Epithelial cell of proximal tubule (primary cell): Measurements from ENCODE around the gene COL5A1. TPM values are rescaled to one million over a fixed set of nuclear protein-coding genes. Genes with fewer than 3 reads are reported as not detected.

Experiments
- DNase-seq: peaks from one replicate; pipeline ENCODE4 v3.0.0-alpha.2; 2011; ENCODE audit warnings: low read depth
- H3K4me3 ChIP-seq: 2 replicates; pipeline ENCODE4 v1.5.1; 2011; ENCODE audit warnings: low read depth, mild to moderate bottlenecking, low read length
- total RNA-seq: library from RNA; depleted of rRNA; stranded (reverse); fragments of >200 nt; gene quantifications from 2 replicates; pipeline ENCODE4 v1.2.3, GENCODE V29; 2015
- TF ChIP-seq, protein P1 (sequence below): conservative IDR thresholded peaks from 2 replicates; pipeline ENCODE4 v1.5.1; 2012; ENCODE audit warnings: low read depth, mild to moderate bottlenecking, low read length

Gene COL5A1
- total RNA-seq, 1 donor from 2014 or later = 16.0 TPM

DNA sequence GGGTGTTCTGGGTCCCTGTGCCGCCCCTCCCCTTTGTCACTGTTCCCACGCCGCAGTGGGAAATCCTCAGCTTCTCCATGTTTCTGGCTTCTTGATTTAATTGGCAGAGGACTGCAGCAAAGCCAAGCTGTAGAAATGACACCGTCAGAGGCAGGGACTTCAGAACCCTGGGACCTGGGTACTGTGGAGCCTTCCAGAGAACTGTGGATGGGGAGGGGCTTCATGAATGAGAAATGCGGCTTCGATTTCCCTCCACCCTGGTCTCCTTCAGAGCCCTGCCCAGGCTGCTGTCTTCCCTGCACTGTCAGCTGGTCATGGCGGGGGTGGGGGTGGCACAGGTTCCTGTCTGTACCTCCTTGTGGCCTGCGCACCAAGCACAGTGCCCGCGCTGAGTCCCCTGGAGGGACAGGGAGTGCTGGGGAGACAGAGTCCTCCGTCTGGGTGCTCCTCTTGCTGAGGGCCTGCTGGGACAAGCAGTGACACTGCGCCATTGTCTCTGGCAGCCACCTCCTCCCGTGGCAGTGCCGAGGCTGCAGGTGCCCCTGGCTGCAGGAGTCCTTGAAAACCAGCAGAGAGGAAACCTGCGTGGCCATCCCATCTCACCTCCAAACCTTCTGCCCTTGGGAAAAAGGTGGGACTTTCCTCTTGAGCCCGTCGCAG lies 47.2 kb downstream of the COL5A1 start:
- H3K4me3 ChIP-seq = no peak overlapping the region
- TF ChIP-seq, protein P1, sequence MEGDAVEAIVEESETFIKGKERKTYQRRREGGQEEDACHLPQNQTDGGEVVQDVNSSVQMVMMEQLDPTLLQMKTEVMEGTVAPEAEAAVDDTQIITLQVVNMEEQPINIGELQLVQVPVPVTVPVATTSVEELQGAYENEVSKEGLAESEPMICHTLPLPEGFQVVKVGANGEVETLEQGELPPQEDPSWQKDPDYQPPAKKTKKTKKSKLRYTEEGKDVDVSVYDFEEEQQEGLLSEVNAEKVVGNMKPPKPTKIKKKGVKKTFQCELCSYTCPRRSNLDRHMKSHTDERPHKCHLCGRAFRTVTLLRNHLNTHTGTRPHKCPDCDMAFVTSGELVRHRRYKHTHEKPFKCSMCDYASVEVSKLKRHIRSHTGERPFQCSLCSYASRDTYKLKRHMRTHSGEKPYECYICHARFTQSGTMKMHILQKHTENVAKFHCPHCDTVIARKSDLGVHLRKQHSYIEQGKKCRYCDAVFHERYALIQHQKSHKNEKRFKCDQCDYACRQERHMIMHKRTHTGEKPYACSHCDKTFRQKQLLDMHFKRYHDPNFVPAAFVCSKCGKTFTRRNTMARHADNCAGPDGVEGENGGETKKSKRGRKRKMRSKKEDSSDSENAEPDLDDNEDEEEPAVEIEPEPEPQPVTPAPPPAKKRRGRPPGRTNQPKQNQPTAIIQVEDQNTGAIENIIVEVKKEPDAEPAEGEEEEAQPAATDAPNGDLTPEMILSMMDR = no peak
- DNase-seq = no peak

GRCh38 chr9:134689321-134690181 lies 47.9 kb downstream of the COL5A1 start:
- no peak overlapping the region for H3K4me3 ChIP-seq
- TF ChIP-seq, protein P1 = peak; percentile 39
- no peak for DNase-seq

GRCh38 chr9:134690301-134690751 lies 48.7 kb downstream of the COL5A1 start:
- no peak overlapping the region for H3K4me3 ChIP-seq
- no peak for DNase-seq
- TF ChIP-seq, protein P1 = no peak

DNA sequence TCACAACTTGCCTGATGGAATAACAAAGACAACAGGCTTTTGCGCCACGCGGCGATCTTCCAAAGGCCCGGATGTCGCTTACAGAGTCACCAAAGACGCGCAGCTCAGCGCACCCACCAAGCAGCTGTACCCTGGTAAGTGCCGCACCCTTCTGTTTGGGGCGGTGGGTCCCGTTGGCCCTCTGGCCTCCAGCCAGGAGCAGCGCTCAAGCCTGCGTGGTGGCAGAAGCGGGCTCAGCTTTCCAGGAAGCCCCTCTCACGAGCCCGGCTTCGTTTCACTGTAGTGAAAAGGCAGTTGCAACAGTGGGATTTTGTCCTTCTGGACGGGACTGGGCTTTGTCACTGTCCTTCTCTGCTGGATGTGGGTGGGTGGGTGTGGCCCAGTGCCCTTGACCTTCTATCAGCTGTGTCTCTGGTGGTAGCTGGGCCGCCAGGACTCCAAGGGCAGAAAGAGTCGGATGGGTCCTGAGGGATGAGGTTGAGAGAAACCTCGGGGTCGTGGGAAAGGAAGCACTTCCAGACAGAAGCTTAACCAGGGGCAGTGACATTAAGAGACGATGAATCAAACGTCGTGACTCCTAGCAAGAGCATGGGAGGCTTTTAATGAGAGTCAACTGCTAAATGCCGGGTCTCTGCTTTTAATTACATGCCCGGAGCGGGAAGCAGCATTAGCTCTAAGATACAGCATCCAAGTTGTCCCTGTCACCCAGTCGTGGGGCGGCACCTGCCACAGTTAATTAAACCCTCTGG lies 49.5 kb downstream of the COL5A1 start:
- DNase-seq = no peak
- H3K4me3 ChIP-seq = no peak overlapping the region
- TF ChIP-seq, protein P1 = no peak

- no peak for DNase-seq
- H3K4me3 ChIP-seq = no peak overlapping the region
- TF ChIP-seq, protein P1 = no peak
Measured at GRCh38 chr9:134691695-134692572, 50.3 kb downstream of the COL5A1 start.

GRCh38 chr9:134692573-134692860 lies 50.9 kb downstream of the COL5A1 start:
- TF ChIP-seq, protein P1 = no peak
- no peak overlapping the region for H3K4me3 ChIP-seq
- DNase-seq = no peak
